ACC112 (cell line): ENCODE data around the gene RNF213.
A peak's percentile ranks its signal among the peaks of the same experiment; 100 is the strongest.

ENCODE experiments used
- H2AFZ ChIP-seq: fragments of 200-600 bp; sonication (generic); one replicate; pipeline ENCODE4 v1.6.0; 2017; ENCODE audit warnings: antibody characterized with exemption, low read length; ENCODE audit not compliant: unreplicated experiment
- H3K27ac ChIP-seq: fragments of 200-600 bp; sonication (generic); 2 replicates; pipeline ENCODE4 v1.5.1; 2014; ENCODE audit warnings: low read depth, mild to moderate bottlenecking, antibody characterized with exemption, low read length, moderate library complexity
- H3K27me3 ChIP-seq: fragments of 200-600 bp; sonication (generic); 2 replicates; pipeline ENCODE4 v1.6.1; 2014; ENCODE audit warnings: mild to moderate bottlenecking, antibody characterized with exemption, low read length, moderate library complexity, mixed read lengths; ENCODE audit not compliant: insufficient read depth
- H3K36me3 ChIP-seq: fragments of 200-600 bp; sonication (generic); 2 replicates; pipeline ENCODE4 v1.6.1; 2016; ENCODE audit warnings: mild to moderate bottlenecking, antibody characterized with exemption, low read length, moderate library complexity, mixed read lengths; ENCODE audit not compliant: insufficient read depth
- H3K4me1 ChIP-seq: fragments of 200-600 bp; sonication (generic); one replicate; pipeline ENCODE4 v1.6.1; 2016; ENCODE audit warnings: low read length, mixed read lengths; ENCODE audit not compliant: insufficient read depth, unreplicated experiment, control insufficient read depth
- H3K4me3 ChIP-seq: fragments of 200-600 bp; sonication (generic); 2 replicates; pipeline ENCODE4 v1.5.1; 2014; ENCODE audit warnings: mild to moderate bottlenecking, low read depth, low read length
- H3K79me2 ChIP-seq: fragments of 200-600 bp; sonication (generic); one replicate; pipeline ENCODE4 v1.6.0; 2016; ENCODE audit warnings: low read length; ENCODE audit not compliant: control insufficient read depth, unreplicated experiment, insufficient read depth

RNF213 gene

GRCh38 chr17:80262775-80263244 is 2.2 kb downstream of the RNF213 start:
- H2AFZ ChIP-seq: no peak overlapping the region
- H3K4me1 ChIP-seq: peaks cover 35% of the 10 kb centered on the region
- peak overlapping the region; percentile 100 for H3K4me3 ChIP-seq
- H3K27ac ChIP-seq: peak overlapping the region; percentile 98
- H3K36me3 ChIP-seq: peaks cover 19% of the 10 kb centered on the region
- peaks cover 65% of the 10 kb centered on the region for H3K79me2 ChIP-seq
- no peaks in the 10 kb centered on the region for H3K27me3 ChIP-seq

GRCh38 chr17:80263253-80264204 is 2.9 kb downstream of the RNF213 start:
- Histone ChIP-seq H3K36me3 (peaks cover 24% of the 10 kb centered on the region), H3K4me3 (peak overlapping the region; percentile 100), H3K79me2 (peaks cover 73% of the 10 kb centered on the region), H2AFZ (no peak overlapping the region), H3K4me1 (peaks cover 35% of the 10 kb centered on the region), H3K27me3 (no peaks in the 10 kb centered on the region), H3K27ac (peak overlapping the region; percentile 98)

GRCh38 chr17:80264205-80265075 is 3.8 kb downstream of the RNF213 start:
- Histone ChIP-seq H3K27ac (peak overlapping the region; percentile 53), H3K36me3 (peaks cover 31% of the 10 kb centered on the region), H3K4me1 (peaks cover 35% of the 10 kb centered on the region), H3K4me3 (peak overlapping the region; percentile 100), H3K27me3 (no peaks in the 10 kb centered on the region), H2AFZ (no peak overlapping the region), H3K79me2 (peaks cover 82% of the 10 kb centered on the region)

GRCh38 chr17:80265205-80266068 is 4.8 kb downstream of the RNF213 start:
- Histone ChIP-seq H2AFZ (no peak overlapping the region), H3K79me2 (peaks cover 92% of the 10 kb centered on the region), H3K4me1 (peaks cover 31% of the 10 kb centered on the region), H3K36me3 (peaks cover 41% of the 10 kb centered on the region), H3K4me3 (peak overlapping the region; percentile 100), H3K27me3 (no peaks in the 10 kb centered on the region), H3K27ac (no peak overlapping the region)

- peaks cover 44% of the 10 kb centered on the region for H3K36me3 ChIP-seq
- peaks cover 28% of the 10 kb centered on the region for H3K4me1 ChIP-seq
- no peaks in the 10 kb centered on the region for H3K27me3 ChIP-seq
- no peak overlapping the region for H3K4me3 ChIP-seq
- no peak overlapping the region for H2AFZ ChIP-seq
- no peak overlapping the region for H3K27ac ChIP-seq
- H3K79me2 ChIP-seq: peaks cover 90% of the 10 kb centered on the region
Observed at GRCh38 chr17:80267391-80267790, 6.7 kb downstream of the RNF213 start.

- H3K4me1 ChIP-seq: peaks cover 20% of the 10 kb centered on the region
- no peak overlapping the region for H2AFZ ChIP-seq
- no peak overlapping the region for H3K4me3 ChIP-seq
- H3K27me3 ChIP-seq: no peaks in the 10 kb centered on the region
- H3K27ac ChIP-seq: no peak overlapping the region
- H3K79me2 ChIP-seq: peaks cover 90% of the 10 kb centered on the region
- peaks cover 47% of the 10 kb centered on the region for H3K36me3 ChIP-seq
Observed at GRCh38 chr17:80268427-80268826, 7.8 kb downstream of the RNF213 start.

- Histone ChIP-seq H3K79me2 (peaks cover 88% of the 10 kb centered on the region), H2AFZ (no peak overlapping the region), H3K27ac (no peak overlapping the region), H3K36me3 (peaks cover 44% of the 10 kb centered on the region), H3K4me3 (no peak overlapping the region), H3K4me1 (peaks cover 16% of the 10 kb centered on the region), H3K27me3 (no peaks in the 10 kb centered on the region)
Observed at GRCh38 chr17:80269405-80269807, 8.8 kb downstream of the RNF213 start.

- H3K27me3 ChIP-seq: no peaks in the 10 kb centered on the region
- peaks cover 12% of the 10 kb centered on the region for H3K4me1 ChIP-seq
- H3K79me2 ChIP-seq: peaks cover 85% of the 10 kb centered on the region
- no peak overlapping the region for H3K4me3 ChIP-seq
- H2AFZ ChIP-seq: no peak overlapping the region
- H3K27ac ChIP-seq: no peak overlapping the region
- peaks cover 46% of the 10 kb centered on the region for H3K36me3 ChIP-seq
Observed at GRCh38 chr17:80270104-80270503, 9.5 kb downstream of the RNF213 start.

- Histone ChIP-seq H3K4me1 (peaks cover 4% of the 10 kb centered on the region), H3K27ac (no peak overlapping the region), H3K36me3 (peaks cover 40% of the 10 kb centered on the region), H3K79me2 (peaks cover 81% of the 10 kb centered on the region), H2AFZ (no peak overlapping the region), H3K27me3 (no peaks in the 10 kb centered on the region), H3K4me3 (no peak overlapping the region)
Observed at GRCh38 chr17:80270836-80271235, 10.2 kb downstream of the RNF213 start.

GRCh38 chr17:80272366-80272765 is 11.7 kb downstream of the RNF213 start:
- peaks cover 40% of the 10 kb centered on the region for H3K36me3 ChIP-seq
- no peak overlapping the region for H3K27ac ChIP-seq
- H2AFZ ChIP-seq: no peak overlapping the region
- no peaks in the 10 kb centered on the region for H3K27me3 ChIP-seq
- peaks cover 75% of the 10 kb centered on the region for H3K79me2 ChIP-seq
- no peaks in the 10 kb centered on the region for H3K4me1 ChIP-seq
- H3K4me3 ChIP-seq: no peak overlapping the region
